Epidermal melanocyte (primary cell): Measurements from ENCODE around the gene CTBP2.
A peak's percentile ranks its signal among the peaks of the same experiment; 100 is the strongest.

Source experiments
- DNase-seq: peaks from one replicate; pipeline ENCODE4 v3.0.0; 2011; ENCODE audit warnings: low spot score; ENCODE audit not compliant: insufficient read length

CTBP2 gene

GRCh38 chr10:125125951-125126735 lies 34.2 kb downstream of the CTBP2 start:
- DNase-seq, result no peak

GRCh38 chr10:125124907-125125306 lies 35.5 kb downstream of the CTBP2 start:
- DNase-seq, result no peak

- DNase-seq, result no peak
Observed at GRCh38 chr10:125124115-125124487, 36.3 kb downstream of the CTBP2 start.

DNA sequence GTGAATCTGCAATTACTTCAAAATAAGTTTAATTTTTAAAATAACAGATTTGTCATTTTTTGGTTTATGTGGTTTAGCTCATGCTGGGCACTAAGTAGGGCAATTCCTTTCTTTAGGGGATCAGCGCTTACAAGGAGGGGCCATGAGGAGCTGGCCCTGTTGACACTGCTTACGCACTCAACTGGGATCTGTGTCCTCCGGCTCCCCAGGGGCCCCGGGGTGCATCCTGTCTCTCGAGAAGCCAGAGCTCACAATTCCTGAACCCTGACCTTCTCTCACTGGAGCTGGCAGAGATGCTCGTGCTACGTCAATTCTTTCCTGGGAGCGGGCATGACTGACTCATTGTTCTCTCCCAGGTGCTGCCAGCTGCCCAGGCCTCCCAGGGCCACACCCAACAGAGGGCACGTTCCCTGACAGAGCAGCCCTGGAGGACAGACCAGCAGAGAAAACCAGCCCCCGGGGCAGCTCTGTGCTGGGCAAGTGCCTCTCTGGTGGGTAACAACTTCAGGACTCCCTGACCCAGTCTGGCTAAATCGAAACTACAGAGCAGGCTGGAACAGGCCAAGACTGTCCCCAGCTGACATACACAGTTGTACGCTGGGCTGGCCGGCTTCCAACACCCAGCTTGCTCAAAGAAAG lies 36.8 kb downstream of the CTBP2 start:
- peak; percentile 50 for DNase-seq

DNA sequence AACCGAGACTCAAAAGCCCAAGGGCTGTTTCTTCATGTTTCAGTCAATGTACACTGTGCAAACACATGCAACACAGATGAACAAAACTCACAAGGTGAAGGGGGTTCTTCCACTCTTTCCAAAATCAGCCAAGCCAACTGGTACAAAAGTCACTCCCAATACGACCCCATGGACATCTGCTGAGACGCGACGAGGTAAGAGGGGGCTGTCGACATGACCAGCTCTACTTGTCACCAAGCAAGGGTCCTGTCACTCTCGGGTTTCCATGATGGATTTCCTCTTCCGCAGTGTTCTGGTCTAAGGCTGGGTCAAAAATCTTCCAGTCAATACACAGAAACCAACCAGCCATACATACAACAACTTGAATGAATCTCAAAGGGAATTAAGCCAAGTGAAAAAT lies 37.8 kb downstream of the CTBP2 start:
- no peak for DNase-seq

DNA sequence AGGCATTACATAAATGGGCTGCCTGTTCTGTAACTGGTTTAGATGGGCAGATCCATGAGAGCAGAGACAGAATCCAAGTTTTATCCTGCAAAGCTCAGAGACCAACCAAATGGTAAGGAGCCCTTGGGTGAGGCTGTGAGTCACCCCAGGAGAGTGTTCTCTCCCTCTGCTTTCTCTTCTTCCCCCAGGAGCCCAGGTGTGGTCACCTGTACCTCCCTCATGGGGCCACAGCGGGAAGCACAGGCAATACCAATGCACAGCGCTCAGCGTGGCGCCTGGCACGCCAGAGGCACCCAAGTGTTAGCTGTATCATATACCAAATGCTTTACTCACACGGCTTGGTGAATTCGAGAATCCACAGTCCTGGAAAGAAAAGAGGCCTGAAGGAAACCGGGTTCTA lies 39.4 kb downstream of the CTBP2 start:
- DNase-seq, result no peak

DNA sequence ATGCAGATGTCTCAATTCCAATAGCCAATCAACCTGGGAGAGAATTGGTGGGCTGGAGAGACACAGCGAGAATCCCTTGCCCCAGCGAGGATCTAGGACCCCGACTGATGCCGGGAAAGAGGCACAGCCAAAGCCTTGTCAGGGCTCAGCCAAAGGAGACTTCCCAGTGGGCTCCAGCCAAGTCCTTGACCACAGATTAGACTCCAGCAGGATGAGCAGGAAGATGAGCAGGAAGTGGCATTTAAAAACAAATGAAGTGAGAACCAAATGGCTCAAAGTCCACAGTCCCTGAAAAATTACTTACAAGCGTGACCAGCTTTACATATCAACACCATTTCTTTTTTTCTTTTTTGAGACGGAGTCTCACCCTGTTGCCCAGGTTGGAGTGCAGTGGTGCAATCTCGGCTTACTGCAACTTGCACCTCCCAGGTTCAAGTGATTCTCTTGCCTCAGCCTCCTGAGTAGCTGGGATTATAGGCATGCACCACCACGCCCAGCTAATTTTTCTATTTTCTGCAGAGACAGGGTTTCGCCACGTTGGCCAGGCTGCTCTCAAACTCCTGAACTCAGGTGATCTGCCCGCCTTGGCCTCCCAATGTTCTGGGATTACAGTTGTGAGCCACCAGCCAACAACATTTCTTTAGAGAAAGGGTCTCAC lies 40.2 kb downstream of the CTBP2 start:
- no peak for DNase-seq

- DNase-seq, result no peak
Observed at GRCh38 chr10:125118701-125119100, 41.7 kb downstream of the CTBP2 start.

GRCh38 chr10:125118011-125118611 lies 42.3 kb downstream of the CTBP2 start:
- no peak for DNase-seq

GRCh38 chr10:125116652-125117310 lies 43.6 kb downstream of the CTBP2 start:
- no peak for DNase-seq

GRCh38 chr10:125116041-125116649 lies 44.2 kb downstream of the CTBP2 start:
- no peak for DNase-seq

GRCh38 chr10:125115409-125115808 lies 45.0 kb downstream of the CTBP2 start:
- DNase-seq, result no peak

GRCh38 chr10:125114761-125115391 lies 45.5 kb downstream of the CTBP2 start:
- no peak for DNase-seq

DNA sequence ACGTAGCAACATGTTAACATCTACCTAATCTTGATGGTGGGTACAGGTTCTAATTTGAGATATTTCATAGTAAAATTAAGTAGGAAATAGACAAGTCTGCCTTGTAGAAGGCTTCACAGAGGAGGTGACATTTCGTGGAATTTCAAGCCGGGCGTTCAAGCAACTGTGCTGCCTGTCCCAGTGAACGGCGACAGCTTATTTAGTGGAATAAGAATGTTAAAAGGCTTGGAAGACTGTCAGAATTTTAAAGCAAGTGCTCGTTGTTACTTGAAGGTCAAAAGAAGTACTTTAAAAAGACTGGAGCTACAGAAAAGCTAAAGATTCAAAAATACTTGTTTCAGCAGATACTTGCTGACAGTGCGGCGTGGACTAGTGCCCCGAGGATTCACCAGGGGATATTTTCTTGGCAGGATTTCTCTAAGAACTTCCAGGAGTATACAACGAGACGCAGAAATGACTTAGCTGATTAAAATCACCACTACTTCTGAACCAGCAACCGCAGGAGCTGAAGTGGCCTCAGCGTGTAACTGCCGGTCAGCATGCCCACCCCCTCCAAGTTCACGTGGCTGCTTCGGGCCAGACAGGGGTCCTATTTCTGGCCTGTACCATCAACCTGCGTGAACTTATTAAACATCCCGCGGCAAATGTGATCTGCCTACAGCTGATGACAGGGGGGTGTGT lies 46.5 kb downstream of the CTBP2 start:
- DNase-seq, result no peak

DNA sequence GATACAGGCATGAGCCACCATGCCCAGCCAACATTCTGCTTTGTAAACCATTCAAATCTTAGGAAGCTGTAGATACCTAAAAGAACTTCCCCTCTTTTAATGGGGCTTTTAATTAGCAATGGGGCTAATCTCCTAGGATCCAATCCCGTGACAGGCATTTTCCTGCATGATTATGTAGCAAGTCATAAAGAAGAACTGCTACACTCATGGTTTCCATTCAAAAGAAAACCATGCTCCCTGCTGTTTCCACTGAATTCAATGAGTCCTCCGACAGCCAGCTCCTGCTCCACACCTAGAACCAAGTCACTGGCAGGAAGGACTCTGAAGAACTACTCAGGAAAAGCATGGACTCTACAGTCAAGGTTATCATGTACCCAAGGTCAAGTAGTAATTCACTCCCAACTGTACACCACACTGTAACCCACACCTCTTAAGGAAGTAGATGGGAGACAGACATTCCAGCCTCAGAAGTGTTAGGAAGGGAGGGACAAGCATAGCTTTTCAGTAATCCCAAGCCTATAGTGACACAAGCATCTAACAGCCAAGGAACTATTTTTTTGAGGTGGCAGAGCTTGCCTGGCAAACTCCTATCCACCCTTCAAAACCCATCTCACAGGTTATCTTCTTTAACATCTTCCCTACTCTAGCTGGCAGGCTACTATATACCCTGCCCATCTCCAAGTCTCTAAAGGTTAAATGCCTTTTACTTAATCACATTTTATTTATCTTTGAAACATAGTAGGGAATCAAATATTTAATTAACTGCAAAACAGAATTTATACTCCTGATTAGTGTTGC lies 47.5 kb downstream of the CTBP2 start:
- DNase-seq, result no peak

- no peak for DNase-seq
Observed at GRCh38 chr10:125111118-125111727, 49.1 kb downstream of the CTBP2 start.

GRCh38 chr10:125107965-125108580 lies 52.3 kb downstream of the CTBP2 start:
- DNase-seq, result no peak

DNA sequence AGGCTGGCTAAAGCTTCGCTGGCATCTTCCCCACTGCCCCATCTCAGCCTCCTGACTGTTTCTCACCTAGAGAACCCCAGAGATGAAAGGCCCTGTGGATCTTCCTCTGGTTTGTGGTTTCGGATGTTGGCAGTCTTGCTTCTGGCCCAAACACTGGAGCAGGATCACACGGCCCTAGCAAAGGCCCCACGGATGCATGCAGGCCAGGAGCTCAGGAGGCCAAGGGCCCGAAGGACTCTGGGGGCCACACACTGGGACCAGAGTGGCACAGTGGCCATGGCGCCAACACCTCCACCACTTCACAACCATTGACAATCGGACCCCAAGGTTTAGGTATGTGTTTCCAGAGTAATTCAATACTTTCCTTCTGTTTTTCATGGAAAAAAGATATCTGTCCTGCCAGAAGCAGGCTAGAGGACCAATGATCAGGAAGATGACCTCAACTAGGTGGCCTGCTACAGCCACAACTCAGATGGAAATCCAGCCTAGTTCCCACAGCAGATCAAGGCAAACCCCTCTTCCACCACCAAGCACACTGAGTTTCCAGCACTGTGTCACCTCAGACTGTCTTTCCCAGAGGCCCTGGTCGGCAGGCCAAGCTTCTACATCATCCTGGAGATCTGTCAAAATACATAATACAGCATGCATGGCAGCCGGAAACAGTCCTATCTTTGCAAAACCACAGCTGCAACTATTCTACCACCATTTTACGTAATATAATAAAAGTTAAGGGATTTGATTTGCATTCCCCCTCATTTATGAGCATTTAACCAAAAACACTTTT lies 53.0 kb downstream of the CTBP2 start:
- DNase-seq, result no peak
